Activated T-cell treated with anti-CD3 and anti-CD28 coated beads, Interleukin-2, amount 50 U/mL, for 24 hours (primary cell): ENCODE measurements around the gene KCNQ1OT1.

ENCODE experiments used
- DNase-seq: peaks from one replicate; pipeline ENCODE4 v3.0.0-alpha.2; 2020
- H3K27ac Mint-ChIP-seq: 2 replicates; pipeline ENCODE4 v1.8.0; 2020; ENCODE audit warnings: mild to moderate bottlenecking, mixed read lengths
- H3K27me3 Mint-ChIP-seq: 2 replicates; pipeline ENCODE4 v1.8.0; 2020; ENCODE audit warnings: mixed read lengths
- H3K36me3 Mint-ChIP-seq: 2 replicates; pipeline ENCODE4 v1.8.0; 2020; ENCODE audit warnings: low read depth, mixed read lengths
- H3K4me1 Mint-ChIP-seq: 2 replicates; pipeline ENCODE4 v1.8.0; 2020; ENCODE audit warnings: low read depth, mixed read lengths
- H3K4me3 Mint-ChIP-seq: 2 replicates; pipeline ENCODE4 v1.8.0; 2020; ENCODE audit warnings: mild to moderate bottlenecking, moderate library complexity, mixed read lengths
- H3K9me3 Mint-ChIP-seq: 2 replicates; pipeline ENCODE4 v1.8.0; 2020; ENCODE audit warnings: mixed read lengths

KCNQ1OT1 gene

DNA sequence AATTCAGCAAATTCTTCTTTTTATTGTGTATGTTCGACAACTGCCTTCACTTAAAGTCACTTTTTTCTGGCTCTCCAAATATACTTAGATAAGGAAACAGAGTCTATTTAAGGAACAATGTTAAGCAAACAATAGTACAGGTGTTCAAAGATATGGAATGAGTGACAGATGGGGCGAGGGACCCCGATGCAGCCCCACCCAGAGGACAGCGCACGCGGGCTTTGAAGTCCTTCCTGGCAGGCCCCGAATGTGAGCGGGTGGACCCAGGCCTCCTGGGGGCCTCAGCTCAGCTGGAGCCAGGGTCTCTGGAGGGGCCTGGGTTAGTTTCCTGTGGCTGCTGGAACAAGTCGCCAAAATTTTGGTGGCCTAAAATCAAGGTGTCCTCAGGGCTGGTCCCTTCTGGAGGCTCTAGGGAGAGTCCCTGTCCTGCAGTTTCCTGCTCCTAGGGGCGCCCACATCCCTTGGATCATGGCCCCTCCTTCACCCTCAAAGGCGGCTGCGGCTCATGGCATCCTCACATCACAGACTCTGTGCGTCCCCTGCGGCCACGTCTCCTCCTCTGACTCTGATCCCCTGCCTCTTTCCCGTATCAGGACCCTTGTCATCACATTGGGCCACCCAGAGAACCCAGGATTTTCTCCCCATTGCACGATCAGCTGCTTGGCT lies 40.6 kb upstream of the KCNQ1OT1 start:
- Mint-ChIP-seq H3K9me3 (no peaks in the 10 kb centered on the region), H3K4me3 (no peak overlapping the region), H3K27me3 (no peaks in the 10 kb centered on the region), H3K36me3 (no peaks in the 10 kb centered on the region), H3K4me1 (no peaks in the 10 kb centered on the region), H3K27ac (no peak overlapping the region)
- no peak for DNase-seq

GRCh38 chr11:2739531-2740274 lies 39.9 kb upstream of the KCNQ1OT1 start:
- H3K4me1 Mint-ChIP-seq, result no peaks in the 10 kb centered on the region
- no peak overlapping the region for H3K27ac Mint-ChIP-seq
- no peaks in the 10 kb centered on the region for H3K9me3 Mint-ChIP-seq
- DNase-seq, result no peak
- H3K4me3 Mint-ChIP-seq, result no peak overlapping the region
- H3K36me3 Mint-ChIP-seq, result no peaks in the 10 kb centered on the region
- H3K27me3 Mint-ChIP-seq, result no peaks in the 10 kb centered on the region

- Mint-ChIP-seq H3K4me1 (no peaks in the 10 kb centered on the region), H3K27me3 (no peaks in the 10 kb centered on the region), H3K9me3 (no peaks in the 10 kb centered on the region), H3K27ac (no peak overlapping the region), H3K4me3 (no peak overlapping the region), H3K36me3 (no peaks in the 10 kb centered on the region)
- no peak for DNase-seq
Measured at GRCh38 chr11:2738551-2739431, 39.0 kb upstream of the KCNQ1OT1 start.

- DNase-seq, result no peak
- H3K27me3 Mint-ChIP-seq, result no peaks in the 10 kb centered on the region
- no peak overlapping the region for H3K27ac Mint-ChIP-seq
- H3K4me3 Mint-ChIP-seq, result no peak overlapping the region
- no peaks in the 10 kb centered on the region for H3K9me3 Mint-ChIP-seq
- no peaks in the 10 kb centered on the region for H3K4me1 Mint-ChIP-seq
- H3K36me3 Mint-ChIP-seq, result no peaks in the 10 kb centered on the region
Measured at GRCh38 chr11:2737866-2738265, 38.1 kb upstream of the KCNQ1OT1 start.

GRCh38 chr11:2737226-2737590 lies 37.4 kb upstream of the KCNQ1OT1 start:
- Mint-ChIP-seq H3K27ac (no peak overlapping the region), H3K27me3 (no peaks in the 10 kb centered on the region), H3K4me3 (no peak overlapping the region), H3K9me3 (no peaks in the 10 kb centered on the region), H3K4me1 (no peaks in the 10 kb centered on the region), H3K36me3 (no peaks in the 10 kb centered on the region)
- DNase-seq, result no peak

DNA sequence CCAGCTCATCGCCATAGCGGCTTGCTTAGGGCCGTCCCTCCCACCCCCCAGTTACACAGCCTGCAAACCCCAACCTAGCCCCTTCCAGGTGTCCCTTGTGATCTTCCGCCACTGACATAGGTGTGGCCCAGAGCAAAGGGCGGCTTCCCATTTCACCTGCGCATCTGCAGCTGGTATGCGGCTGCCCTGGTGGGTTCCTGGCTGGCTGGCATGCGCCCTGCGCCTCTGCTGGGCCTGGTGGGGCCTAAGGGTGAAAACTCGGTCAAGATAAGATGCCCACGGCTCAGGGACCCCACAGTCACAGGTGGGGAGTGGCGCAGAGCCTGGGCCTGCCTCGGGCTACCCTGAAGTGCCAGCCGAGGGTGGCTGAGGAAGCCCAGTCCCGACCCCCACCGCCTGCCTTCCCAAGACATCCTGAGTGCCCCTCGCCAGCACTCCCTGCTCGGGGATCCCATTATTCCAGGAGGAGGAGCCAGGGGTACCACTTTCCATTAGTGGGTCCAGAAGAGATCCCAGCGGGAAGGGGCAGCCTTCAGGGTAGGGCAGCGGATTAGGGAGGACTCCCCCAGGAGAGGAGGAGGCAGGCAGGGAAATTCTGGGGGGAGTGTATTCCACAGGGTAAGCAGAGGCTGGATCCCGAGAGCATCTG lies 36.9 kb upstream of the KCNQ1OT1 start:
- no peaks in the 10 kb centered on the region for H3K4me1 Mint-ChIP-seq
- H3K27ac Mint-ChIP-seq, result no peak overlapping the region
- no peaks in the 10 kb centered on the region for H3K9me3 Mint-ChIP-seq
- H3K36me3 Mint-ChIP-seq, result no peaks in the 10 kb centered on the region
- DNase-seq, result no peak
- H3K4me3 Mint-ChIP-seq, result no peak overlapping the region
- H3K27me3 Mint-ChIP-seq, result no peaks in the 10 kb centered on the region

DNA sequence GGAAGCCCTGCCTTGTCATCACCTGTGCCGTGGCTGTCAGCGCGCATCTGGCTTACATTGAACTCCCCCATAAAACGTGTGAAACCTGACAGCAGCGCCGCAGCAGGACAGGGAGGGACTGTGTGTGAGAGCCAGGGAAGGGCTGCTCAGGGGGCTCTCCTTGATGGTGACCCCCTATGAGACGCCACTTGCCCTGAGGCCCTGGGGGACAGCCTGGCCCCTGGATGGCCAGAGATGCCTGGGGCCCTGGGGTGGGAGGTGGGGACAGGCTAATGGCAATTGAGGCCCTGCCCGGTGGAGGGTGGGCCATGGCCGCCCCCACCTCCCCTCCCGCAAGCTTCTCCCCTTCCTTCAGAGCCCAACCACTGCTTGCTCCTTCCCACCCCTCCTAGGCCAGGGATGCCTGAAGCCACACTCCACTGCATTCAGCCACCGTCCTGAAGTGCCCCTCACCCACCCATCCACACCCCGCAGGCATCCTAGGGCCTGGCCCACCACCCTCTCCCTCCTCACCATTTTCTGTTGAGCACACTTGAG lies 35.3 kb upstream of the KCNQ1OT1 start:
- no peak overlapping the region for H3K27ac Mint-ChIP-seq
- H3K27me3 Mint-ChIP-seq, result no peaks in the 10 kb centered on the region
- H3K4me3 Mint-ChIP-seq, result no peak overlapping the region
- no peaks in the 10 kb centered on the region for H3K4me1 Mint-ChIP-seq
- H3K9me3 Mint-ChIP-seq, result no peaks in the 10 kb centered on the region
- no peaks in the 10 kb centered on the region for H3K36me3 Mint-ChIP-seq
- DNase-seq, result no peak

- Mint-ChIP-seq H3K9me3 (no peaks in the 10 kb centered on the region), H3K27ac (no peak overlapping the region), H3K27me3 (no peaks in the 10 kb centered on the region), H3K4me3 (no peak overlapping the region), H3K36me3 (no peaks in the 10 kb centered on the region), H3K4me1 (no peaks in the 10 kb centered on the region)
- DNase-seq, result no peak
Measured at GRCh38 chr11:2734181-2735052, 34.6 kb upstream of the KCNQ1OT1 start.

DNA sequence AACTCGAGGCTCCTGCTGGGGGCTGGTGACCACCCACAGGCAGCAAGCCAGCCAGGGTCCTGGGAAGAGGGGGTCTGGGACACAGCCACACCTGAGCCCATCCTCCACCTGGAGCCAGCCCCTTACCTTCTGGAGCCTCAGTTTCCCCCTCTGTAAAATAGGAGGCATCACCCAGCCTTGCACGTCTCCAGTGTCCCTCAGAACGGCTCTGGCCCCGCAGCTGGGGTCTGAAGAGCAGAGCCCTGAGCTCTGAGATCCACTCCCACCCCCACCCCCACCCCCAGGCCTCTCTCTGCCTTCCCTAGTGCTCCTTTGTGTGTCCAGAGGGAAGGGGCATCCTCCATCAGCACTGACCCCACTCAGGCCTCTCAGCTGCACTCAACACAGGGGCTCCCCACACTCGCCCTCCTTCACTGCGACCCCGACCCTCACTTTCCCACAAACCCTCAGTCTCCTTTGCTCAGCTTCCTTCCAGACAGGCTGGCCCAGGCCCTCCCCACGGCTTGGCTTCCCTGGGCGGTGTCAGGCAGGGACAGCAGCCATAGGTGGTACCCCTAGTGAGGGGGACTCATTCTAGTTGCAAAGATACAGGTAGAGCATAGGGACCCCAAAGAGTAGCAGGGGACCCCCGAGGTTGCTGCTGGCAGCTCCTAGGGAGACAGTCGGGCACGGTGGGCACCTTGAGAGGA lies 33.3 kb upstream of the KCNQ1OT1 start:
- H3K9me3 Mint-ChIP-seq, result no peaks in the 10 kb centered on the region
- H3K36me3 Mint-ChIP-seq, result no peaks in the 10 kb centered on the region
- no peak overlapping the region for H3K4me3 Mint-ChIP-seq
- no peak overlapping the region for H3K27ac Mint-ChIP-seq
- no peaks in the 10 kb centered on the region for H3K4me1 Mint-ChIP-seq
- no peaks in the 10 kb centered on the region for H3K27me3 Mint-ChIP-seq
- DNase-seq, result no peak

- Mint-ChIP-seq H3K36me3 (no peaks in the 10 kb centered on the region), H3K4me1 (no peaks in the 10 kb centered on the region), H3K9me3 (no peaks in the 10 kb centered on the region), H3K27me3 (no peaks in the 10 kb centered on the region), H3K27ac (no peak overlapping the region), H3K4me3 (no peak overlapping the region)
- DNase-seq, result no peak
Measured at GRCh38 chr11:2732261-2732939, 32.6 kb upstream of the KCNQ1OT1 start.

- no peak for DNase-seq
- no peaks in the 10 kb centered on the region for H3K4me1 Mint-ChIP-seq
- H3K27ac Mint-ChIP-seq, result no peak overlapping the region
- no peak overlapping the region for H3K4me3 Mint-ChIP-seq
- H3K36me3 Mint-ChIP-seq, result no peaks in the 10 kb centered on the region
- no peaks in the 10 kb centered on the region for H3K9me3 Mint-ChIP-seq
- no peaks in the 10 kb centered on the region for H3K27me3 Mint-ChIP-seq
Measured at GRCh38 chr11:2731130-2732125, 31.6 kb upstream of the KCNQ1OT1 start.
